ENCODE data around the gene GBP7. TPM values are rescaled to one million over a fixed set of nuclear protein-coding genes. Genes with fewer than 3 reads are reported as not detected.

The GBP7 gene
- total RNA-seq, 4 donors from 2014 or later = not detected

- Histone ChIP-seq H3K27me3 (no peaks in the 10 kb centered on the region), H3K9me3 (no peaks in the 10 kb centered on the region), H3K36me3 (no peaks in the 10 kb centered on the region), H3K27ac (no peak overlapping the region), H3K4me1 (no peaks in the 10 kb centered on the region), H3K4me3 (no peak overlapping the region)
- TF ChIP-seq CTCF (IDR thresholded peaks at IDR 0.05) (no peak), POLR2A (IDR thresholded peaks at IDR 0.05) (no peak)
- no peak for DNase-seq
These were observed 24.8 kb downstream of the GBP7 start for GRCh38 chr1:89151047-89151446.

DNA sequence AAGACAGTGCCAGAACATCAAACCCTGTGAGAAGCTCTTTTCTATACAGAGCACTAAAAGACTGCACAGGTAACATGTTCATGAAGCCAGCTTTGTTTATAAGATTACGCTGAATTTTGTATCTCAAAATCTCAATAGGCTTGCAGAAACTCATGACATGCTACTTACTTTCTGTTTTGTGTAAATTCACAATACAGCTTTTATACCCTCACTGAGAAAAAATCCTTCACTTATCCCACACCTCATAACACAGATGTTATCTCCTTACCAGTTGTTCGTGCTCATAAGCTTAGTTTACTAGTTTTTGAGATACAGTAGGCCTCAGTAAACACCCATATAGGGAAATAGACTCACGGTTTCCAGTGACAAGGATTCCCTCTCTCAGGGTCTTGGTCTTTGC lies 25.8 kb downstream of the GBP7 start:
- Histone ChIP-seq H3K4me3 (no peak overlapping the region), H3K4me1 (no peaks in the 10 kb centered on the region), H3K36me3 (no peaks in the 10 kb centered on the region), H3K27me3 (no peaks in the 10 kb centered on the region), H3K27ac (no peak overlapping the region), H3K9me3 (no peaks in the 10 kb centered on the region)
- TF ChIP-seq POLR2A (IDR thresholded peaks at IDR 0.05) = no peak
- DNase-seq = no peak

DNA sequence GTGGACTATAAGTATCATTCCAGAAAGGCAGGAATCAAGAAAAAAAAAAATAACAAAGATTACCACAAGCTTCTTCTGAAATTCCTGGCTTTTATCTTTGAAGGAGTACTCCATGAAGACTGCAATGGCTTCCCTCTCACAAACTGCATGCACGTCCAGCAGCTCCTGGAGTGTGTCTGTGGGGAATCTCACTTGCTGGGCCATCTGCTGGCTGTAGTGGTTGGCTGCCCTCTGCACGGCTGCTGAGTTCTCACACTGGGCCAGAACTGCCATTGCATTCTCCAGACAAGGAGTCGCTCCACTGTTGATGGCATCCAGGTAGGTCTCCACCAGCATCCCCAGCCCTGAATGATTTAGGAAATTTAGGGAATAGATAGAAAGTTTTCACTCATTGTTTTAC lies 26.6 kb downstream of the GBP7 start:
- no peaks in the 10 kb centered on the region for H3K27me3 ChIP-seq
- H3K4me1 ChIP-seq = no peaks in the 10 kb centered on the region
- no peaks in the 10 kb centered on the region for H3K9me3 ChIP-seq
- H3K4me3 ChIP-seq = no peak overlapping the region
- DNase-seq = peak in 2 of 3 donors; percentile 53 to 61
- H3K27ac ChIP-seq = no peak overlapping the region
- H3K36me3 ChIP-seq = no peaks in the 10 kb centered on the region
- no peak for TF ChIP-seq POLR2A (IDR thresholded peaks at IDR 0.05)
- peak in 3 of 6 experiments; percentile 40 to 46 (median 46) for TF ChIP-seq CTCF (IDR thresholded peaks at IDR 0.05)

GRCh38 chr1:89147678-89148658 lies 27.8 kb downstream of the GBP7 start:
- TF ChIP-seq POLR2A (IDR thresholded peaks at IDR 0.05) = no peak
- TF ChIP-seq CTCF (IDR thresholded peaks at IDR 0.05) = no peak
- Histone ChIP-seq H3K9me3 (no peaks in the 10 kb centered on the region), H3K4me1 (no peaks in the 10 kb centered on the region), H3K36me3 (no peaks in the 10 kb centered on the region), H3K4me3 (no peak overlapping the region), H3K27me3 (no peaks in the 10 kb centered on the region), H3K27ac (no peak overlapping the region)
- DNase-seq = no peak

- H3K27ac ChIP-seq = no peak overlapping the region
- TF ChIP-seq POLR2A (IDR thresholded peaks at IDR 0.05) (no peak), CTCF (IDR thresholded peaks at IDR 0.05) (no peak)
- no peak for DNase-seq
- H3K9me3 ChIP-seq = no peaks in the 10 kb centered on the region
- H3K4me3 ChIP-seq = no peak overlapping the region
- no peaks in the 10 kb centered on the region for H3K4me1 ChIP-seq
- no peaks in the 10 kb centered on the region for H3K27me3 ChIP-seq
- H3K36me3 ChIP-seq = no peaks in the 10 kb centered on the region
These were observed 29.1 kb downstream of the GBP7 start for GRCh38 chr1:89146721-89147120.

DNA sequence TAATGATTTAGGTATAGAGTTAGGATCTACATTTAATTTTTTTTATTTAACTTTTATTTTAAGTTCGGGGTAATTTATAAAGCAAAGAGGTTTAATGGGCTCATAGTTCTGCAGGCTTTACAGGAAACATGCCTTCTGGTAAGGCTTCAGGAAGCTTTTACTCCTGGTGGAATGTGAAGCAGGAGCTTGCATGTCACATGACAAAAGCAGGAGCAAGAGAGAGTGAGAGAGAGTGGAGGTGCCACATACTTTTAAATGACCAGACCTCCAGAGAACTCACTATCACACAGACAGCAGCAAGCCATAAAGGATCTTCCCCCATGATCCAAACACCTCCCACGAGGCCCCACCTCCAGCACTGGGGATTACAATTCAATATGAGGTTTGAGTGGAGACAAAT lies 32.3 kb downstream of the GBP7 start:
- H3K27ac ChIP-seq = no peak overlapping the region
- H3K4me1 ChIP-seq = no peaks in the 10 kb centered on the region
- H3K27me3 ChIP-seq = no peaks in the 10 kb centered on the region
- DNase-seq = no peak
- no peaks in the 10 kb centered on the region for H3K9me3 ChIP-seq
- H3K36me3 ChIP-seq = no peaks in the 10 kb centered on the region
- no peak overlapping the region for H3K4me3 ChIP-seq
- TF ChIP-seq CTCF (IDR thresholded peaks at IDR 0.05) (no peak), POLR2A (IDR thresholded peaks at IDR 0.05) (no peak)

Measured in Peyer's patch (tissue), 4 donors.